HG03565 (cell line): ENCODE measurements around the gene LITAF.
"Not testable (repeated sequence)": the region's sequence is repeated elsewhere in the genome, so short reads cannot be mapped to it uniquely, and the experiment has no call there.

ENCODE experiments used
- ATAC-seq: cut with Tn5 transposase; IDR thresholded peaks from one replicate; pipeline ENCODE4 v1.9.1; 2021; ENCODE audit warnings: mild to moderate bottlenecking, moderate library complexity; ENCODE audit not compliant: unreplicated experiment

The LITAF gene

GRCh38 chr16:11576427-11577289 lies 10.1 kb downstream of the LITAF start:
- no peak for ATAC-seq

GRCh38 chr16:11575223-11575589 lies 11.5 kb downstream of the LITAF start:
- ATAC-seq: no peak

- ATAC-seq: no peak
These were observed 14.3 kb downstream of the LITAF start for GRCh38 chr16:11572301-11572995.

- ATAC-seq: no peak
These were observed 15.2 kb downstream of the LITAF start for GRCh38 chr16:11571549-11571948.

- no peak for ATAC-seq
These were observed 15.9 kb downstream of the LITAF start for GRCh38 chr16:11570806-11571205.

GRCh38 chr16:11570258-11570657 lies 16.5 kb downstream of the LITAF start:
- no peak for ATAC-seq

- ATAC-seq: no peak
These were observed 20.3 kb downstream of the LITAF start for GRCh38 chr16:11566398-11566797.

GRCh38 chr16:11565665-11566064 lies 21.1 kb downstream of the LITAF start:
- ATAC-seq: no peak

GRCh38 chr16:11564046-11564926 lies 22.4 kb downstream of the LITAF start:
- ATAC-seq: no peak

GRCh38 chr16:11563493-11564040 lies 23.2 kb downstream of the LITAF start:
- no peak for ATAC-seq

- ATAC-seq: no peak
These were observed 23.8 kb downstream of the LITAF start for GRCh38 chr16:11562941-11563340.

- ATAC-seq: no peak
These were observed 24.3 kb downstream of the LITAF start for GRCh38 chr16:11562411-11562810.

- no peak for ATAC-seq
These were observed 24.9 kb downstream of the LITAF start for GRCh38 chr16:11561856-11562255.

GRCh38 chr16:11561454-11561805 lies 25.3 kb downstream of the LITAF start:
- no peak for ATAC-seq

GRCh38 chr16:11560701-11561453 lies 25.8 kb downstream of the LITAF start:
- no peak for ATAC-seq

GRCh38 chr16:11558308-11558823 lies 28.4 kb downstream of the LITAF start:
- ATAC-seq: not testable (repeated sequence)

GRCh38 chr16:11557801-11558200 lies 28.9 kb downstream of the LITAF start:
- no peak for ATAC-seq

GRCh38 chr16:11556945-11557720 lies 29.6 kb downstream of the LITAF start:
- no peak for ATAC-seq

GRCh38 chr16:11556214-11556819 lies 30.4 kb downstream of the LITAF start:
- ATAC-seq: no peak
